Stimulated activated CD4-positive, alpha-beta T cell treated with anti-CD3 and anti-CD28 coated beads, Interleukin-15, amount 100 ng/mL, for 1 hour (primary cell): ENCODE data around the gene CYGB.
A peak's percentile ranks its signal among the peaks of the same experiment; 100 is the strongest.

Source experiments
- DNase-seq, 2 donors: peaks; one replicate each; pipeline ENCODE4 v3.0.0-alpha.2; 2020; ENCODE audit warnings: low read depth in 1 of 2, low spot score in 1 of 2

Gene CYGB

GRCh38 chr17:76501827-76502307 lies 35.6 kb downstream of the CYGB start:
- DNase-seq: no peak

GRCh38 chr17:76501018-76501826 lies 36.3 kb downstream of the CYGB start, which contains the start of gene RHBDF2:
TSS of gene RHBDF2 (minus strand) at chr17:76501423. CDS start at chr17:76481524, 19,899 bp downstream.
- peak; percentile 97 for DNase-seq

GRCh38 chr17:76500747-76501017 lies 36.8 kb downstream of the CYGB start:
- DNase-seq: no peak

GRCh38 chr17:76500074-76500746 lies 37.3 kb downstream of the CYGB start:
- no peak for DNase-seq

- DNase-seq: no peak
Measured at GRCh38 chr17:76499267-76499667, 38.2 kb downstream of the CYGB start.

- DNase-seq: no peak
Measured at GRCh38 chr17:76498876-76499251, 38.6 kb downstream of the CYGB start.

- no peak for DNase-seq
Measured at GRCh38 chr17:76497979-76498875, 39.3 kb downstream of the CYGB start.

- DNase-seq: no peak
Measured at GRCh38 chr17:76497699-76497978, 39.9 kb downstream of the CYGB start.

- no peak for DNase-seq
Measured at GRCh38 chr17:76496464-76496863, 41.0 kb downstream of the CYGB start.

GRCh38 chr17:76495663-76496400 lies 41.7 kb downstream of the CYGB start:
- DNase-seq: no peak

GRCh38 chr17:76493505-76494167 lies 43.9 kb downstream of the CYGB start:
- no peak for DNase-seq

GRCh38 chr17:76492989-76493501 lies 44.5 kb downstream of the CYGB start:
- DNase-seq: no peak

- DNase-seq: no peak
Measured at GRCh38 chr17:76492123-76492988, 45.2 kb downstream of the CYGB start.

GRCh38 chr17:76491271-76492122 lies 46.0 kb downstream of the CYGB start:
- no peak for DNase-seq

- no peak for DNase-seq
Measured at GRCh38 chr17:76490112-76490710, 47.3 kb downstream of the CYGB start.

- no peak for DNase-seq
Measured at GRCh38 chr17:76487451-76488192, 49.9 kb downstream of the CYGB start.

- no peak for DNase-seq
Measured at GRCh38 chr17:76485569-76485968, 51.9 kb downstream of the CYGB start.
